Stomach (tissue), 9 donors: ENCODE data around the gene KCNK1. TPM values are rescaled to one million over a fixed set of nuclear protein-coding genes. Genes with fewer than 3 reads are reported as not detected.

ENCODE experiments used
- DNase-seq, 2 donors: peaks; one replicate each; pipeline versions ENCODE4 v3.0.0 to v3.0.0-alpha.2; 2013 to 2019
- H3K27ac ChIP-seq, 5 donors: fragments of 200-600 bp in 4 of 5; sonication (generic) in 4 of 5; one replicate each; pipeline ENCODE4 v1.5.1; 2013 to 2019; ENCODE audit warnings: mild to moderate bottlenecking in 1 of 5, moderate library complexity in 1 of 5
- H3K27me3 ChIP-seq, 3 donors: fragments of 200-600 bp; sonication (generic); one replicate each; pipeline ENCODE4 v1.5.1; 2017 to 2019; ENCODE audit warnings: mixed run types in 1 of 3
- H3K36me3 ChIP-seq, 4 donors: fragments of 200-600 bp; sonication (generic); 1 replicate in 3 of 4; 2 replicates in 1 of 4; pipeline ENCODE4 v1.5.1; 2016 to 2019
- H3K4me1 ChIP-seq, 4 donors: fragments of 200-600 bp; sonication (generic); one replicate each; pipeline ENCODE4 v1.5.1; 2016 to 2019
- H3K4me3 ChIP-seq, 4 donors: fragments of 200-600 bp; sonication (generic) in 3 of 4; one replicate each; pipeline ENCODE4 v1.5.1; 2016 to 2019; ENCODE audit warnings: mild to moderate bottlenecking in 1 of 4
- H3K9me3 ChIP-seq, 4 donors: fragments of 200-600 bp; sonication (generic); one replicate each; pipeline ENCODE4 v1.5.1; 2016 to 2019
- EP300 ChIP-seq: sonication (generic); formaldehyde crosslinking; IDR thresholded peaks from one replicate; pipeline ENCODE4 v1.6.1; 2017; ENCODE audit warnings: antibody characterized with exemption
- POLR2A ChIP-seq, 4 donors: fragments of 450-650 bp; IDR thresholded peaks; one replicate each; pipeline ENCODE4 v1.6.1; 2016; ENCODE audit warnings: antibody characterized with exemption in 4 of 4, control low read depth in 2 of 4, mild to moderate bottlenecking in 1 of 4, moderate library complexity in 1 of 4
- POLR2AphosphoS5 ChIP-seq, 3 donors: sonication (generic); formaldehyde crosslinking; IDR thresholded peaks; one replicate each; pipeline ENCODE4 v1.6.1; 2016; ENCODE audit warnings: antibody characterized with exemption in 3 of 3
- WGBS, 5 donors: extraction: QIAGEN DNeasy Blood & Tissue Kit in 3 of 5; methylation state at CpG; one replicate each; pipeline versions ENCODE4 v1.1.5 to v1.1.7; 2013 to 2018; 5-methylcytosine and 5-hydroxymethylcytosine counted together
- intact Hi-C: fragments of 100-400 bp; cut with DNase I; formaldehyde crosslinking; loops from one replicate; pipeline ENCODE4 v1.15.1; 2023; ENCODE audit warnings: low total_unique reads
- polyA plus RNA-seq, 3 donors: library from polyadenylated mRNA; stranded (reverse); fragments of 200-250 nt; gene quantifications; one replicate each; pipeline ENCODE4 v1.2.3, GENCODE V29; 2013
- total RNA-seq, 5 donors: library from RNA; depleted of rRNA; stranded (reverse); fragments of >200 nt; gene quantifications; one replicate each; pipeline versions ENCODE4 v1.1.0 to v1.2.3, GENCODE V29; 2014 to 2016
- TF ChIP-seq, protein P1 (sequence below), 7 experiments: fragments of 450-650 bp in 4 of 7; fragments of 200-600 bp in 3 of 7; sonication (generic) in 3 of 7; IDR thresholded peaks; one replicate each; pipeline ENCODE4 v1.5.1; 2016 to 2019; ENCODE audit warnings: antibody characterized with exemption in 7 of 7, control low read depth in 2 of 7, mild to moderate bottlenecking in 1 of 7
- donor health status: healthy with polysubstance abuse.
- donor health status: Bipolar disorder and iron deficiency.
- donor health status: healthy.

The KCNK1 gene
- total and polyA plus RNA-seq, 8 donors = 4.1 to 52.5 (median 9.5) TPM

DNA sequence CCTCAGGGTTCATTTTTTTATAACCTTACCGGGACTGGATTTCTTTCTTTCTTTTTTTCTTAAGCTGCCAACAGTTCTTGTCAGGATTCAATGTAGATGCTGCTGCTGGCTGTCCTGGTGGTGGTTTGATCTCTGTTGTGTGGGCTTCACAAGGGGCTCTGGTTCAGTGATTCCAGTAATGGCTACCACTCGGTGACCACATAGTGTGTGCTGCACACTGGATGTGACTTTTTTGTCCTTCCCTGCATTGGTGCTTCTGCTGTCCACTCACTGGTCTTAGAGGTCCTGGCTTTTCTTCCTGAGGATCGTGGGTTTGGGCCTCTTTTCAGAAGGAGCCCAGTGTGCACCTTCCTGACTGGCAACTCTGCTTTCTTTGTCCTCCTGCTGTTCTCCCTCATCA lies 18.5 kb downstream of the KCNK1 start:
- Histone ChIP-seq H3K27ac (no peak overlapping the region), H3K27me3 (no peaks in the 10 kb centered on the region), H3K4me3 (no peak overlapping the region), H3K4me1 (peaks cover 4 to 15% (median 8%) of the 10 kb centered on the region in 4 donors), H3K36me3 (no peaks in the 10 kb centered on the region), H3K9me3 (no peaks in the 10 kb centered on the region)
- 78 to 84% (median 81%) methylated on average over 3 of the region's 3 CpGs for WGBS, 5 donors
- intact Hi-C loops = no loop called here
- no peak for DNase-seq
- TF ChIP-seq EP300 = no peak

DNA sequence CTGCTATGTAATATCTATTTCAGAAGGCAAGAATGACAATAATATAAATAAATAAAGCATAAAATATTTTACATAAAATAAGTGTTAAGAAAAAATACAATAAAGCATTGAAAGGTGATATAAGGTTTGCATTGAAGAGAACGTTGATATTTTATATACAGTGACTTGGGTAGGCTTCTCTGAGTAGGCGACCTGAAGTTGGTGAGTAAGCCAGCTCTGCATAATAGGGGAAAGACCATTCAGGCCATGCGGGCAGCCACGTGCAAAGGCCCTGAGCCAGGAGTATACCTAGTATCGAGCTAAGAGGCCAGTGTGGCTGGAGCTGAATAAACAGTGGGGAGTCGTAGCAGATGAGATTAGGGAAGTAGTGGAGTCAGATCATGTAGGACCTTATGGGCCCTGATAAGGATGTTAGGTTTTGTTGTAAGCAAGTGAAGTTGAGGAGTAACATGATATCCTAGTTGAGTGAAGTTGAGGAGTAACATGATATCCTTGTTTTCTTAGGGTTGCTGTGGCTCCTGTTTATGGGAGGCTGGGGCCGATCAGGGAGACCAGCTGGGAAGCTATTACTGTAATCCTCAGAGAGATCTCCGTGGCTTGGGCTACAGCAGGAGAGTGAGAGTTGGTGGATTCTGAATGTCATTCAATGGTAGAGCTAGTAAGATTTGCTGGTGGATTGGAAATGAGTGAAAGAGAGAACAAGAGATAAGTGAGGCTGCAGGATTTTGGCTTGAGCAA lies 22.0 kb downstream of the KCNK1 start:
- intact Hi-C loops = no loop called here
- WGBS, 5 donors = 24 to 36% (median 32%) methylated on average over 8 of the region's 8 CpGs
- Histone ChIP-seq H3K27me3 (no peaks in the 10 kb centered on the region), H3K27ac (peak overlapping the region in 2 of 5 donors; percentile 2 to 33), H3K9me3 (no peaks in the 10 kb centered on the region), H3K4me1 (peaks cover 4 to 15% (median 8%) of the 10 kb centered on the region in 4 donors), H3K4me3 (no peak overlapping the region), H3K36me3 (no peaks in the 10 kb centered on the region)
- DNase-seq = peak; percentile 27 to 81
- TF ChIP-seq POLR2AphosphoS5 (IDR thresholded peaks at IDR 0.05) = peak in 1 of 3 donors; percentile 78
- TF ChIP-seq, protein P1, sequence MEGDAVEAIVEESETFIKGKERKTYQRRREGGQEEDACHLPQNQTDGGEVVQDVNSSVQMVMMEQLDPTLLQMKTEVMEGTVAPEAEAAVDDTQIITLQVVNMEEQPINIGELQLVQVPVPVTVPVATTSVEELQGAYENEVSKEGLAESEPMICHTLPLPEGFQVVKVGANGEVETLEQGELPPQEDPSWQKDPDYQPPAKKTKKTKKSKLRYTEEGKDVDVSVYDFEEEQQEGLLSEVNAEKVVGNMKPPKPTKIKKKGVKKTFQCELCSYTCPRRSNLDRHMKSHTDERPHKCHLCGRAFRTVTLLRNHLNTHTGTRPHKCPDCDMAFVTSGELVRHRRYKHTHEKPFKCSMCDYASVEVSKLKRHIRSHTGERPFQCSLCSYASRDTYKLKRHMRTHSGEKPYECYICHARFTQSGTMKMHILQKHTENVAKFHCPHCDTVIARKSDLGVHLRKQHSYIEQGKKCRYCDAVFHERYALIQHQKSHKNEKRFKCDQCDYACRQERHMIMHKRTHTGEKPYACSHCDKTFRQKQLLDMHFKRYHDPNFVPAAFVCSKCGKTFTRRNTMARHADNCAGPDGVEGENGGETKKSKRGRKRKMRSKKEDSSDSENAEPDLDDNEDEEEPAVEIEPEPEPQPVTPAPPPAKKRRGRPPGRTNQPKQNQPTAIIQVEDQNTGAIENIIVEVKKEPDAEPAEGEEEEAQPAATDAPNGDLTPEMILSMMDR (IDR thresholded peaks at IDR 0.05) = no peak

DNA sequence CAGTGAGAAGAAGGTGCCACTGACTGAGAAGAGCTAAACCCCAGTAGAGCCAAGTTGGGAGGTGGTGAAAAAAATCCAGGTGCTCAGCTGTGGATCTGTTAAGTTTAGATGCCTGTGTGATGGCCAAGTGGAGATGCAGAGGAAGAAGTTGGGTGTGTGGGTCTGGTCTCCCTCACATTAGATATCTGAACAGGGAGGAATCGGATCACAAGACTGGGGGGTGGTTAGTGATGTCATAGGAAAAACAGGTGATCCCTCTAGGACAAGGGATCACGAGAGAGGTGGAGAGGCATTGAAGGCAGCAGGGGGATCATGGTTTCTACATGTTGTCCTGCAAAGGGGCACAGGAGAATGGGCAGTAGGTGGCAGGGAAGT lies 22.6 kb downstream of the KCNK1 start:
- Histone ChIP-seq H3K9me3 (no peaks in the 10 kb centered on the region), H3K4me1 (peaks cover 4 to 15% (median 8%) of the 10 kb centered on the region in 4 donors), H3K27ac (peak overlapping the region in 2 of 5 donors; percentile 2 to 33), H3K4me3 (no peak overlapping the region), H3K36me3 (no peaks in the 10 kb centered on the region), H3K27me3 (no peaks in the 10 kb centered on the region)
- 76 to 92% (median 91%) methylated on average over 2 of the region's 2 CpGs for WGBS, 5 donors
- no peak for DNase-seq
- TF ChIP-seq EP300 (no peak), POLR2A (IDR thresholded peaks at IDR 0.05) (no peak), POLR2AphosphoS5 (IDR thresholded peaks at IDR 0.05) (no peak)
- TF ChIP-seq, protein P1 (IDR thresholded peaks at IDR 0.05) = no peak
- intact Hi-C loops = no loop called here

DNA sequence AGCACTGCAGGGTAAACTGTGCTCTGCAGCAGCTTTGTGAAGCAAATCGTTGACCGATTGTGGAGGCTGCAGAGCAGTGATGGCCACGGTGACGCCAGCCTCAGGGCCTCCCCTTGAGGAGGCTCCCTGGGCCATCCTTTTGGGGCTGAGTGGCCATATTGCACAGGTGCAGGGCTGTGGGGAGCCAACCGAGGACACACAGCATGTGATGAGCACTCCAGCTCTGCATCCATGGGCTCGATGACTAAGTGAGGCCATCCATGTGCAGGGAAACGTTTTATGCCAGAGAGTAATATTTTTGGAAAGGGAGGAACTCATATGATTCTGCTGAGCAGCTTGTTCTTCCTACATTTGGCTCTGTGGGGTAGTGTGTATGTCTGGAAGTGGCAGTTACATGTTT lies 24.6 kb downstream of the KCNK1 start:
- intact Hi-C loops = no loop called here
- DNase-seq = no peak

DNA sequence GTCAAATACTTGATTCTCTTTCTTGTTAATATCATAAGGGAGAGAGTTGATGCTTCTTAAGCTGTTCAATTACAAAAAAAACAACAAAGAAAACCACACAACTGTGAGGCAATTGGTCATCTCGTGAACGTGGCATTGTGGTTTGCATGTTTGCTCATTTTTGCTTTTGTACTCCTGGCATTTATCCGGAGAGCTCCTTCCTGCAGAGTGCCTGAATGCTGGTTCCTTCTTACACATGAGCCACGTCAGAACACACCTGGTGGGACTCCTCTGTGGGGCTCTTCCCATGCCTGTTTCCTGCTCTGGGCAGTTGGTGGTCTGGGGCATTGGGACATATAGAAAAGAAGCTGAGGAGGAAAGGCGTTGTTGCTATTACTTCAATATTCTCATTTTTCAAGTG lies 25.7 kb downstream of the KCNK1 start:
- no peaks in the 10 kb centered on the region for H3K9me3 ChIP-seq
- peaks cover 4 to 10% (median 8%) of the 10 kb centered on the region in 4 donors for H3K4me1 ChIP-seq
- H3K36me3 ChIP-seq = no peaks in the 10 kb centered on the region
- H3K27ac ChIP-seq = no peak overlapping the region
- 30 to 53% (median 46%) methylated on average over 5 of the region's 5 CpGs for WGBS, 5 donors
- intact Hi-C loops = no loop called here
- DNase-seq = no peak
- H3K4me3 ChIP-seq = no peak overlapping the region
- no peaks in the 10 kb centered on the region for H3K27me3 ChIP-seq
- TF ChIP-seq, protein P1 (IDR thresholded peaks at IDR 0.05) = no peak
- no peak for TF ChIP-seq POLR2A (IDR thresholded peaks at IDR 0.05)
- no peak for TF ChIP-seq EP300
- no peak for TF ChIP-seq POLR2AphosphoS5 (IDR thresholded peaks at IDR 0.05)

More for the DNA sequence above, 24.6 kb downstream of the KCNK1 start:
- Histone ChIP-seq H3K4me1 (peaks cover 4 to 10% (median 8%) of the 10 kb centered on the region in 4 donors), H3K36me3 (no peaks in the 10 kb centered on the region), H3K4me3 (no peak overlapping the region), H3K27me3 (no peaks in the 10 kb centered on the region), H3K9me3 (no peaks in the 10 kb centered on the region), H3K27ac (no peak overlapping the region)
- 81 to 92% (median 89%) methylated on average over 6 to 7 of the region's 7 CpGs for WGBS, 5 donors
- TF ChIP-seq POLR2AphosphoS5 (IDR thresholded peaks at IDR 0.05) = no peak
